GDM1 (cell line): ENCODE results near the gene CSRP1.

ENCODE experiments used
- DNase-seq: peaks from one replicate; lab custom pipeline; 2025; lab: John Stamatoyannopoulos, UW

The CSRP1 gene

GRCh38 chr1:201513498-201514243 is 6.7 kb upstream of the CSRP1 start:
- no peak for DNase-seq

GRCh38 chr1:201511941-201512539 is 5.1 kb upstream of the CSRP1 start:
- no peak for DNase-seq

DNA sequence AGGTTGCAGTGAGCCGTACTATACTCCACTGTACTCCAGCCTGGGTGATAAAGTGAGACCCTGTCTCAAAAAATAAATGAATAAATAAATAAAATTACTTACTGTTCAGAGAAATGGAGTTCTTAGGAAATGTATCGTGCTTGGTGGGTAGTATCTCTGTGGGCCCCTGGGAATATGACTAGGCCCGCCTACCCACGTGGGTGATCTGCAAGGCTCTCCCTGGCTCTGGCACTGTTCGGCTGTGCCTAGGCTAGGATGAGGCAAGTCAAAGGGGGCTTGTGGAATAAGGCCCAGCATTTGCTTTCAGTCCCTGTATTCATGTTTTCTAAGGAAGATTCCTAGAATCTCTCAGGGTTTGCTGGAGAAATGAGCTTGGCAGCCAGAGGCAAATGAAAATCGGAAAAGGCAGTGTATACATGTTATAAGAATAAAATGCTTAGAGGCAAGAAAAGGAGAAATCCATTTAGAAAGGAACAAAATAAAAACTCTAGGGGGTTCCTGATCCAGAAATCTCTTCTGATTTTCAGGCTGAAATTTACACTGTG is 4.5 kb upstream of the CSRP1 start:
- no peak for DNase-seq

- DNase-seq, result no peak
Measured at GRCh38 chr1:201510734-201511133, 3.8 kb upstream of the CSRP1 start.

DNA sequence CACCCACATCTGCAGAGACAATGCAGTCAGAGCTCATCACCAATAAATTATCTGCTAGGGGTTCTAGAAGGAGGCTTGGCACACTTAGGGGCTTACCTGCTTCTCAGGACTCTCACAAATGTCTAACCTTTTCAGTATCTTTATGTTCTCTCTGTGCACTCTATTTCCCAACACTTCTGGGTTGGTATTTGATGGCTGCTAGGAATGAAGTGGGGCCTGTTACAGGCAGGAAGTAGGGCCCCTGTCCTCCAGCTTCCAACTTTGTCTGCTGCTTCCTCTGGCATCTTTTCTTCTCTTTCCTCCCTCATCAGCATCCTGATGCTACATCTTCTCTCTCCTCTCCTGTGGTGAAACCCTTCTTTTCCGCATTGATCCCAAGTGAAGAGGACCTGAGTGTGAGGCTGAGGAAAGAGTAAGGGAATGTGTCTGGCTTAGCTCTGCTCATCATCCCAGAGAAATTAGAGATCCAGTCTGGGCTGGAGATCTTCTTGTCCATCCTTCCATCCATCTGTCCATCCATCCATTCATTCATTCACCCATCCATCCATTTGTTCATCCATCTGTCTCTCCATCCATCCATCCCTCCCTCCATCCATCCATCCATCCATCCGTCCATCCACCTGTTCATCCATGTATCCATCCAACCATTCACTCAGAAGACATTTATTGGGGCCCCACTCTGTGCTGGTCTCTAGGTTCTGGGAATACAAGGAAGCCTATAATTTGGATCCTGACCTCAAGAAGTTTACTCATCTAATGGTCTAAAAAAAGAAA is 2.9 kb upstream of the CSRP1 start:
- no peak for DNase-seq

- DNase-seq, result no peak
Measured at GRCh38 chr1:201508809-201509208, 1.9 kb upstream of the CSRP1 start.

DNA sequence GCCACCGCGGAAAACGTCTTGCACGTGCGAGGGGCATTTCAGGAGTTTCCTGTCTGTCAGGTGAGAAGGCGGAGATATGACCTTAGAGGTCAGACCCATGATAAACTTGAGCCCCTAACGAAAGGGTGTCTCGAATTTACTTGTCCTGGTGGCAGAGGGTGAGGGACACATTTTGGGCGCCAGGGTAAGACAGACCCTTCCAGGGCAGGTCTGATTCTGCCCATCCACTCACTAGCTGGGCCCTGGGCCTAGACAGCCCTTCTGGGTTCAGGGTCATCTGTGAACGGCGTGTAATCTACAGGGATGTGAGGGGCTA is 395 bp upstream of the CSRP1 start:
- DNase-seq, result no peak

DNA sequence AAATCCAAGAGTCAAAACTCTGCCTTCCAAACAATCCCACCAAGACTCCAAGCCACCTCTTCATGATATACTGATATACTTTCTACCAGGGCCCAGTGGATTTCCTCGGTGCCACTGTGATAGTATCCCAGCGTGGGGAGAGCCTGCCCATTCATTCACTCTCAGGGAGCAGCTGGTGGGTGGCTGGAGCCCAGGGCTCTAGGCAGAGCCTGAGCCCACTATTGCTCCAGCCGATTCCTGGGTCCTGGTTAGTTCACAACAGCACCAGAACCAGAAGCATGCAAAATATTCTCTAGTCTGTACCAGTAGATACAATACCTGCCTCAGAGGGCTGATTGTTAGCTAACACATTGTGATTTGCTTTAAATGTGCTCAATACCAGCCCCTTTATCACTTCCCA is 831 bp downstream of the CSRP1 start:
- DNase-seq, result no peak

- peak; percentile 42 for DNase-seq
Measured at GRCh38 chr1:201505503-201505890, 1.4 kb downstream of the CSRP1 start.

DNA sequence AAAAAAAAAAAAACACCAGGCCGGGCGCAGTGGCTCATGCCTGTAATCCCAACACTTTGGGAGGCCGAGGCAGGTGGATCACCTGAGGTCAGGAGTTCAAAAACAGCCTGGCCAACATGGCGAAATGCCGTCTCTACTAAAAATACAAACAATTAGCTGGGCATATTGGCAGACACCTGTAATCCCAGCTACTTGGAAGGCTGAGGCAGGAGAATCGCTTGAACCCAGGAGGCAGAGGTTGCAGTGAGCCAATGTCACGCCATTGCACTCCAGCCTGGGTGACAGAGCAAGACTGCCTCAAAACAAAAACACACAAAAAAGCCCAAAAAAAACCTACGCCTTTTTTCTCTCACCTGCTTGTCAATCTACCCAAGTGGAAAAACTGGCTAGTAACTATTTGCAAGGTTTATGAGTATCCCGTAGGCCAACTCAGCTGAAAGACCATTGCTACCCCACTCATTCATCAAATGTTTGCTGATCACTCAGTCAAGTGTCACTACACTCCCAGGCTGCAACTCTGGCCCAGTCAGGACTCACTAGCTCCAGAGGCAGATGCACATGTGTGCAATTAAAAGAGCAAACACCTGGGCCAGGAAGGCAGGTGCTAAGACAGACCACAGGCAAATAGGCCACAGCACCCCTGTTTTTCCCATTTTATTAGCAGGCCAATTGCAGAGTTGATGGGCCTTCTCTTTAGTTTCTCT is 2.0 kb downstream of the CSRP1 start:
- no peak for DNase-seq

GRCh38 chr1:201504179-201504631 is 2.7 kb downstream of the CSRP1 start:
- no peak for DNase-seq

GRCh38 chr1:201503397-201504176 is 3.3 kb downstream of the CSRP1 start:
- DNase-seq, result no peak

DNA sequence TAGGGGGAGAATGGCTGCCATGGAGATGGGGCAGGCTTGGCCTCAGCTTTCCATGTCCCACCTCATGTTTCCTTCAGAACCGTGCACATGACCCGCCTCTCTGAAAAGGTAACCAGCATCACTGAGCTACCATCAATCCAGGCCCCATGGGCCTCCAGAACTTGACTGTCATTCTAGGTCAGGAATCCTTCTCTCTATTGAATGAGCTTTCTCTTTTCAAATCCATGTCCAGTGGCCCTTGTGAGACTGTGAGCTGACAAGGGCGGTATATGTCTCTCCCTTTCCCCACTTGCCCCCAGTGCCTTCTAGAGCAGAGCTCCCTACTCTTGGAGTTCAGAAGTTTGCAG is 4.4 kb downstream of the CSRP1 start:
- DNase-seq, result no peak

DNA sequence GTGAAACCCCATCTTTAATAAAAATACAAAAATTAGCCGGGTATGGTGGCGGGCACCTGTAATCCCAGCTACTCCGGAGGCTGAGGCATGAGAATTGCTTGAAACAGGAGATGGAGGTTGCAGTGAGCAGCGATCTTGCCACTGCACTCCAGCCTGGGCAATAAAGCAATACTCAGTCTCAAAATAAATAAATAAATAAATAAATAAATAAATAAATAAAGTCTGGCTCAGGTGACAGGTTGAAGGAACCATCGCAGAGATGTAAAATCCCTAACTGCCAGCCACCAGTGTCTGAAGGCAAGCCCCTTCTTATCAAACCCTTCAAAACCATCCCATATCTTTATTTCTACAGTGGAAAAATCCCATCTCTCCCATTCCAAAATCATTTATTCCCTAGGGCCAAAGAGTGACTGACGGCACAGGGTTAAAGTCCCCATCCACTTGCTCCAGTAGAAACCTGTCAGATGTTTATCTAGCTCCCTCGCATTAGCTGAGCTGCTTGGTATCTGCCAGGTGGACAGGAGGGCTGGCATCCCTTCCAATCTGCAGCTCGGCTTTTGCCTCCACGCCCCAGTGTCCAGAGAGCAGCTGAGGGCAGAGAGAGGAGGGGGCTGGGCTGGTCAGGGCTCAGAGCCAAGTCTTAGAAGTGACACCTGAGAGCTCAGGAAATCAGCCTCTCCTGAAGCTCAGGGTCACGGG is 5.0 kb downstream of the CSRP1 start:
- DNase-seq, result no peak

- DNase-seq, result no peak
Measured at GRCh38 chr1:201501144-201501543, 5.8 kb downstream of the CSRP1 start.

GRCh38 chr1:201500670-201501120 is 6.2 kb downstream of the CSRP1 start:
- no peak for DNase-seq

GRCh38 chr1:201499795-201500669 is 6.9 kb downstream of the CSRP1 start:
- no peak for DNase-seq

GRCh38 chr1:201499191-201499590 is 7.7 kb downstream of the CSRP1 start:
- no peak for DNase-seq

DNA sequence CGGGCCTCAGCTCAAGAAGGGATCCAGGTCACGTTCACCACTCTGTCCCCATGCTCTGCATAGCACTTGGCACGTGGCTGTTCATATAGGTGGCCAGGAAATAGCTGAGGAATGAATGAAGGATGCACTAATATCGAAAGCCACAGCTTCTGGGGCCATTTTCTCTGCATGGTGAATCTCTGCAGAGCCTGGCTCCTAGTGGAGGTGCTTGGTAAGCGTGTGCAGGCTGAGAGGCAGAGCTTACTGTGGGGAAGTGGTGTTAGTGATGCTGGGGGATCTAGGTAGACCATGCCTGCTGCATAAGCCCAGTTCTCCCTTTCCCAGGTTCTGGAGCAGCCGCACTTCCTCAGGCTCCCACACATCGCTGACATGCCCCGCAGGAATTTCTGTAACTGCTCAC is 8.3 kb downstream of the CSRP1 start:
- DNase-seq, result no peak

- no peak for DNase-seq
Measured at GRCh38 chr1:201497935-201498509, 8.9 kb downstream of the CSRP1 start.
